GM18499 (cell line): Measurements from ENCODE around the gene BCL11B.

Experiments used
- ATAC-seq: cut with Tn5 transposase; IDR thresholded peaks from one replicate; pipeline ENCODE4 v1.9.1; 2021; ENCODE audit warnings: moderate number of reproducible peaks; ENCODE audit not compliant: insufficient read depth, unreplicated experiment

The BCL11B gene

GRCh38 chr14:99205086-99205688, 66.8 kb downstream of the BCL11B start:
- no peak for ATAC-seq

GRCh38 chr14:99203801-99204200, 68.2 kb downstream of the BCL11B start:
- no peak for ATAC-seq

GRCh38 chr14:99203080-99203479, 68.9 kb downstream of the BCL11B start:
- no peak for ATAC-seq

GRCh38 chr14:99202516-99202915, 69.5 kb downstream of the BCL11B start:
- ATAC-seq, result no peak

- no peak for ATAC-seq
These were observed 70.5 kb downstream of the BCL11B start for GRCh38 chr14:99201351-99202073.

- no peak for ATAC-seq
These were observed 71.4 kb downstream of the BCL11B start for GRCh38 chr14:99200654-99201005.

GRCh38 chr14:99199846-99200653, 71.9 kb downstream of the BCL11B start:
- ATAC-seq, result no peak

GRCh38 chr14:99198746-99199502, 73.1 kb downstream of the BCL11B start:
- ATAC-seq, result no peak

GRCh38 chr14:99196310-99196650, 75.7 kb downstream of the BCL11B start:
- ATAC-seq, result no peak

- no peak for ATAC-seq
These were observed 76.2 kb downstream of the BCL11B start for GRCh38 chr14:99195602-99196309.

- ATAC-seq, result no peak
These were observed 77.3 kb downstream of the BCL11B start for GRCh38 chr14:99194736-99195135.

GRCh38 chr14:99194136-99194535, 77.9 kb downstream of the BCL11B start:
- no peak for ATAC-seq

GRCh38 chr14:99192830-99193229, 79.2 kb downstream of the BCL11B start:
- ATAC-seq, result no peak

- no peak for ATAC-seq
These were observed 79.9 kb downstream of the BCL11B start for GRCh38 chr14:99192028-99192621.

GRCh38 chr14:99191395-99192027, 80.5 kb downstream of the BCL11B start:
- no peak for ATAC-seq

- no peak for ATAC-seq
These were observed 81.2 kb downstream of the BCL11B start for GRCh38 chr14:99190696-99191394.

GRCh38 chr14:99189201-99189801, 82.7 kb downstream of the BCL11B start:
- ATAC-seq, result no peak

GRCh38 chr14:99188731-99189191, 83.2 kb downstream of the BCL11B start:
- ATAC-seq, result no peak
